OCI-LY7 (cell line): ENCODE measurements around the gene RANBP17.

ENCODE experiments used
- EZH2phosphoT487 ChIP-seq: fragments of 200-600 bp; sonication (generic); IDR thresholded peaks from 2 replicates; pipeline ENCODE4 v1.6.1; 2018; ENCODE audit warnings: low read depth, borderline replicate concordance, mild to moderate bottlenecking, mixed run types, antibody characterized with exemption, low read length, moderate library complexity, mixed read lengths
- TF ChIP-seq, protein P1 (sequence below): fragments of 200-600 bp; sonication (generic); conservative IDR thresholded peaks from 2 replicates; pipeline ENCODE4 v1.5.1; 2014; ENCODE audit warnings: mild to moderate bottlenecking, antibody characterized with exemption, low read length, moderate library complexity, mixed read lengths

- TF ChIP-seq, protein P1, sequence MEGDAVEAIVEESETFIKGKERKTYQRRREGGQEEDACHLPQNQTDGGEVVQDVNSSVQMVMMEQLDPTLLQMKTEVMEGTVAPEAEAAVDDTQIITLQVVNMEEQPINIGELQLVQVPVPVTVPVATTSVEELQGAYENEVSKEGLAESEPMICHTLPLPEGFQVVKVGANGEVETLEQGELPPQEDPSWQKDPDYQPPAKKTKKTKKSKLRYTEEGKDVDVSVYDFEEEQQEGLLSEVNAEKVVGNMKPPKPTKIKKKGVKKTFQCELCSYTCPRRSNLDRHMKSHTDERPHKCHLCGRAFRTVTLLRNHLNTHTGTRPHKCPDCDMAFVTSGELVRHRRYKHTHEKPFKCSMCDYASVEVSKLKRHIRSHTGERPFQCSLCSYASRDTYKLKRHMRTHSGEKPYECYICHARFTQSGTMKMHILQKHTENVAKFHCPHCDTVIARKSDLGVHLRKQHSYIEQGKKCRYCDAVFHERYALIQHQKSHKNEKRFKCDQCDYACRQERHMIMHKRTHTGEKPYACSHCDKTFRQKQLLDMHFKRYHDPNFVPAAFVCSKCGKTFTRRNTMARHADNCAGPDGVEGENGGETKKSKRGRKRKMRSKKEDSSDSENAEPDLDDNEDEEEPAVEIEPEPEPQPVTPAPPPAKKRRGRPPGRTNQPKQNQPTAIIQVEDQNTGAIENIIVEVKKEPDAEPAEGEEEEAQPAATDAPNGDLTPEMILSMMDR = peak; percentile 77
- TF ChIP-seq EZH2phosphoT487 = no peak
Observed at GRCh38 chr5:171207256-171207847, 345.5 kb downstream of the RANBP17 start.
